DMS53 treated with DMSO at 0.1 percent for 48 hours (cell line): ENCODE data around the gene FFAR1.

Experiments
- DNase-seq: peaks from one replicate; lab custom pipeline; 2025; ENCODE audit not compliant: unreplicated experiment; lab: John Stamatoyannopoulos, UW

Gene FFAR1, protein sequence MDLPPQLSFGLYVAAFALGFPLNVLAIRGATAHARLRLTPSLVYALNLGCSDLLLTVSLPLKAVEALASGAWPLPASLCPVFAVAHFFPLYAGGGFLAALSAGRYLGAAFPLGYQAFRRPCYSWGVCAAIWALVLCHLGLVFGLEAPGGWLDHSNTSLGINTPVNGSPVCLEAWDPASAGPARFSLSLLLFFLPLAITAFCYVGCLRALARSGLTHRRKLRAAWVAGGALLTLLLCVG (N-terminal part only)

GRCh38 chr19:35347171-35347929, at the start of gene FFAR1:
Gene FFAR1 (plus strand): TSS chr19:35347902. CDS start chr19:35351552, 3,650 bp downstream.
- DNase-seq: no peak

- no peak for DNase-seq
These were observed 49.8 kb upstream of the FFAR1 start for GRCh38 chr19:35297922-35298321.

- no peak for DNase-seq
These were observed 49.1 kb upstream of the FFAR1 start for GRCh38 chr19:35298561-35298972.

DNA sequence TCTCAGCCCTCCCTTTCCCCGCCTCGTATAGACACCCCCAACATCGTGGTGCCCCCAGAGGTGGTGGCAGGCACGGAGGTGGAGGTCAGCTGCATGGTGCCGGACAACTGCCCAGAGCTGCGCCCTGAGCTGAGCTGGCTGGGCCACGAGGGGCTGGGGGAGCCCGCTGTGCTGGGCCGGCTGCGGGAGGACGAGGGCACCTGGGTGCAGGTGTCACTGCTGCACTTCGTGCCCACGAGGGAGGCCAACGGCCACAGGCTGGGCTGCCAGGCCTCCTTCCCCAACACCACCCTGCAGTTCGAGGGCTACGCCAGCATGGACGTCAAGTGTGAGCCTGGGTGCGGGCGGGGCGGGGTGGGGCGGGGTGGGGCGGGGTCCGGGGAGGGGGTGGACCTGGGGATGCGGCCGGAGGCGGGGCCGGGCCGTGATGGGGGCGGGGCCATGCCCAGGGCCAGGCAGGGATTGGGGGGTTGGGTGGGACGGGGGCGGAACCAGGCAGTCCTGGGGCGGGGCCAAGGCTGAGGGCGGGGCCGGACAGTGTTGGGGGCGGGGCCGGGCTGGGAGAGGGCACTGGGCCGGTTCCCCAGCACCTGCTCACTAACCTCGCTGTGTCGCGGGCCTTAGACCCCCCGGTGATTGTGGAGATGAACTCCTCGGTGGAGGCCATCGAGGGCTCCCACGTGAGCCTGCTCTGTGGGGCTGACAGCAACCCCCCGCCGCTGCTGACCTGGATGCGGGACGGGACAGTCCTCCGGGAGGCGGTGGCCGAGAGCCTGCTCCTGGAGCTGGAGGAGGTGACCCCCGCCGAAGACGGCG, 48.0 kb upstream of the FFAR1 start:
- DNase-seq: no peak

- no peak for DNase-seq
These were observed 47.4 kb upstream of the FFAR1 start for GRCh38 chr19:35300339-35300649.

GRCh38 chr19:35301961-35302360, 45.7 kb upstream of the FFAR1 start:
- no peak for DNase-seq

GRCh38 chr19:35302446-35302845, 45.3 kb upstream of the FFAR1 start:
- no peak for DNase-seq

DNA sequence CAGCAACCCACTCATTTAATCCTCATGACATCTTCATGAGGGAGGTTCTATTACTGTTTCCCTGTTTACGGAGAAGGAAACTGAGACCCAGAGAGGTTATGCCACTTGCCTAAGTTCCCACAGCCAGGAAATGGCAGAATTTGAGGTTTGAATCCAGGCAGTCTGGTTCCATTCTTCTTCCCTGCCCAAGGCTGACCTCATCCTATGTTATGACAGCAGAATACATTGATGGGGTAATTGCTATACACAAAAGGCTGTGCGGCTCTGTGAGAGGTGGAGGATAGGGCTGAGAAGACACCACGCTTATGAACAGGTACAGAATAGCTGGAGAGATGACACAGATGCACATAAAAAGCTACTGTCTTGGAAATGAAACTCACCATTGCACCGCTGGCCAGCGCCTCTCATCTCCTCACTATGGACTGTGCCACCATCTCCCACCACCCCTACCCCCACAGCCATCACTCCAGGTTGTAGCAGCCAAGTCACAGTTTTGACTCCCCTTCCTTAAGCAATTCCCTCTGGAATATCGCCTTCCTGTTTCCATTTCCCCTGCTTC, 44.3 kb upstream of the FFAR1 start:
- no peak for DNase-seq

DNA sequence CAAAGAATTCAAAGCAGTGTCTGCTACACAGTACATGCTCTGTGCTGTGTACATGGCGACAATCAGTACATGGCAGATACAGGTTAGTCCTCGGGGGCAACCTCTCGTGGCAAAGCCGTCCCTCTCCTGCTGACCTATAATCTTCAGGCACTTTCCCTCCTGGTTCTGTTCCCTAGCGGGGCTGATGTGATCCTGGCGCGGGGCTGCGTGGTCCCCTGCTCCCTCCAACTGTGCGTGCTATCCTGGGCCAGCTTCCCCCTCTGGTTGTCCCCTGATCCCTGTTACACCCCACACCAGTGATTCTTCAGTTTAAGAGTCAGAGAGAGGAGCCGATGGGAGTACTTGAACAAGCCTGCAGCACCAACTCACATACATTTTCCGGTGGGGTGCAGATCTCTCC, 43.7 kb upstream of the FFAR1 start:
- no peak for DNase-seq

DNA sequence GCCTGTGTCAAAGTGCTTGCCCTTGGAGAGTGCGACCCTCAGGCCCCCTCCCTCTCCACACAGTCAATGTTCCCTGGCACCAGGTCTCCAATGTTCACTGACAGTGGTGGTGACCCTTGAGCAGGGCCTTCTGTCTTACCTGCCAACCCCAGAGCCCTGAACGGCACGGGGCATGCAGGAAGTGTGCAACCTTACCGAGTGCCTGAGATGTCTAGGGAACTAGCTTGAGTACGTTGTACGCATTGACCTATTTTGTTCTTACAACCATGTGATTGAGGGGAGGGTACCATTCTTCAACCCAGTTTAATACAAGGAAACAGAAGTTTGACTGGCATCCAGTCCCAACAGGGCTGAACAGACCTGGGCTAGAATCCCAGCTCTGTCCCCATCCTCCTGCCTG, 42.5 kb upstream of the FFAR1 start:
- DNase-seq: no peak

DNA sequence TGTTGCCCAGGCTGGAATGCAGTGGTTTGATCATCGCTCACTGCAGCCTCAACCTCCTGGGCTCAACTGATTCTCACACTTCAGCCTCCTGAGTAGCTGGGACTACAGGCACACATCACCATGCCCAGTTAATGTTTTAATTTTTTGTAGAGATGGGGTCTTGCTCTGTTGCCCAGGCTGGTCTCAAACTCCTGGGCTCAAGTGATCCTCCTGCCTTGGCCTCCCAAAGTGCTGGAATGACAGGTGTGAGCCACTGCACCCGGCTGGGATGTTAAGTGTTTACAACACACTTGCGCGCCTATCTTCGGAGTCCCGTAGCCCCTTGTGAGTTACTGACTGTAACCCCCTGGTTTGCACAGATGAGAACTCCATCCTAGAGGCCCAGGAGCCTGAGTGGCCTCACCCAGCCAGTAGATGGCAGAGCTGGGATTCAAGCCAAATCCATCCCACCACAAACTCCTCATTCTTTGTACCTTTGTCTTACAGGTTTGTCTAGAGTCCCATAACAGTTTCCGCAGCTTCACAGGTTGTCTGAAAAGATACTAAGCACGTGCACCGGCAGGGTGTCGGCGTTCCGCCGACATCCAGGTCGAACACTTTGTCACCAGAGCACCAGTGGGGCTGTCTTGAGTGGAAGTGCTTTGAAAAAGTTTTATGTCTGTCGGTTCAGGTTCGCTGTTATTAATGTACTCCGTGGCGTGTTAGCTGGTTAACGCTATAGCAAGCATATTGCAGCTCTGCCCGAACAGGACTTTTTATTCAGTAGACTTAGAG, 41.0 kb upstream of the FFAR1 start:
- DNase-seq: no peak

GRCh38 chr19:35307931-35308330, 39.8 kb upstream of the FFAR1 start:
- DNase-seq: no peak

GRCh38 chr19:35308910-35309309, 38.8 kb upstream of the FFAR1 start:
- DNase-seq: no peak

GRCh38 chr19:35309481-35310279, 38.0 kb upstream of the FFAR1 start:
- DNase-seq: no peak

- DNase-seq: no peak
These were observed 37.4 kb upstream of the FFAR1 start for GRCh38 chr19:35310331-35310730.

- DNase-seq: no peak
These were observed 36.8 kb upstream of the FFAR1 start for GRCh38 chr19:35310811-35311465.

DNA sequence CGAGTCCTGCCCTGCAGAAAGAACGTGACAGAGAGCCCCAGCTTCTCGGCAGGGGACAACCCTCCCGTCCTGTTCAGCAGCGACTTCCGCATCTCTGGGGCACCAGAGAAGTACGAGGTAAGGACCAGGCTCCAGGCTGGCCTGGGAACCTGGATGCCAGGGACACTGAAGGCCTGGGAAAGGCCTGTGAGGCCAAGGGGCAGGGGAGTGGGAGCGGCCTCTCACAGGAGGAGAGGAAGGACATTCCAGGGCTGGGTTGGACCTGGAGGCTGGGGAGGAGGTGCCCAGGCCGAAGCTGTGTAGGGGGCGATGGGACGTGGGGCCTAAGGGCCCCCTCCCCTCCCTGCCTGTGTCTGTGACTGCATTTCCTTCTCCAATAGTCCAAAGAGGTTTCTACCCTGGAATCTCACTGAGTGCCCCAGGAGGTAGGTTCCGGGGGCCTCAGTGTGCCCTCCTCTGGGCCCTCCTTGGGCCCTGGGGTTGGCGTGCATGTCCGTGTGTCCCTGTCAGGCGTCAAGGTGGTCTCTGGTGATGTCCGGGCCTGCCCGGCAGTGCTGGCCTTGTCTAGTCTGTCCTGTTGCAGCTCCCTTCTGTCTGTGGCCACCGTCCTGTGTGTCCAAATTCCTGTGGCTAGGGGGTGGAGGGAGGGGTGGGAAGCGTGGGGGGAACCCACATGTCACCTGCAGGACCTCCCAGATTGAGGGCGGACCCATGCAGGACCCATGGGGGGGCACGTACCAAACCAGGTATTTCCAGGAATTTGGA, 35.6 kb upstream of the FFAR1 start:
- no peak for DNase-seq

DNA sequence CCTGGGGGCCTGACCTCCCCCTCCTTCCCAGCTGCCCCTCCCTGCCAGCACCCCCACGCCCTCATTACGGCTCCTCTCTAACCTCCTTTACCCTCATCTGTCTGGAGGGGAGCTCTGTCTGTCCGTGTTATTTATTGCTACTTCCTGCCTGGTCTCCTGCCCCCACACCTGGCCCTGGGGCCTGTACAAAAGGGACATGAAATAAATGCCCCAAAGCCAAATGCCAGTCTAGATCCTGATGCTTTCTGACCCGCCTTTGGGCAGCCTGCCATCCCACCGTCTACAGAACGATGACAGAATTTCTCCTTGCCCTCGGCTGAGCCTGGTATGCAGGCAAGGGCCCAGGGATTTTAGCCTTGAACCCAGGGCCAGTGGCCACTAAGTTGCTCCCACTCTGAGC, 34.1 kb upstream of the FFAR1 start:
- no peak for DNase-seq

DNA sequence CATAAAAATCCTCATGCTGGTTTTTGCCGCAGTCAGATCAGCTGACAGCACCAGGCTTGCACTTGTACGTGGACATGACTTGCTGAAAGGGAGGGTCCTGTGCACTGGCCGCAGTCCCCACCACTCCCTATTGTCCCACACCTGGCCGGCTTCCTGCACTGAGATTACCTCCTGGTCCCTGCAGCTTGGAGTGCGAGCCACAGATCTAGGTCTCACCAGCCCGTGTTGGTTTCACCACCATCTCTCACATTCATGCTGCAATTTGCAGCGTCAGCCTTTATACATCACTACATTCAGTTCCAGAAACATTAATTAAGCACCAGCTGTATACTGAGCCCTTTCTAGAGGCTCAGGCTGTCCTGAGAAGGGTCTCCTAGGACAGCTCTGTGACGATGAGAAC, 33.7 kb upstream of the FFAR1 start:
- no peak for DNase-seq
